Brain microvascular endothelial cell (primary cell): ENCODE results near the gene FLNA.

ENCODE experiments used
- DNase-seq: peaks from one replicate; pipeline ENCODE4 v3.0.0-alpha.2; 2020
- H3K27ac ChIP-seq: fragments of 250-450 bp; sonication (Bioruptor Pico); 2 replicates; pipeline ENCODE4 v1.5.1; 2020; ENCODE audit warnings: mild to moderate bottlenecking, moderate library complexity
- H3K27me3 ChIP-seq: fragments of 250-450 bp; sonication (Bioruptor Pico); replicated peaks from 2 replicates; pipeline ENCODE4 v1.5.1; 2020; ENCODE audit warnings: mild to moderate bottlenecking
- H3K36me3 ChIP-seq: fragments of 250-450 bp; sonication (Bioruptor Pico); replicated peaks from 2 replicates; pipeline ENCODE4 v1.5.1; 2020; ENCODE audit warnings: mild to moderate bottlenecking
- H3K4me3 ChIP-seq: 2 replicates; pipeline ENCODE4 v1.5.1; 2011; ENCODE audit warnings: low read depth, mild to moderate bottlenecking, control low read depth, low read length, moderate library complexity
- in situ Hi-C: cut with HindIII; loops from 2 replicates; pipeline ENCODE4 v1.10.0; 2017; ENCODE audit warnings: low sequenced_read_pairs, low pct_ligation_motif_present
- TF ChIP-seq, protein P1 (sequence below): IDR thresholded peaks from 2 replicates; pipeline ENCODE4 v1.5.1; 2011; ENCODE audit warnings: low read depth, mild to moderate bottlenecking, moderate library complexity, low read length, control low read depth, inconsistent platforms; ENCODE audit errors: missing control alignments

Gene FLNA

DNA sequence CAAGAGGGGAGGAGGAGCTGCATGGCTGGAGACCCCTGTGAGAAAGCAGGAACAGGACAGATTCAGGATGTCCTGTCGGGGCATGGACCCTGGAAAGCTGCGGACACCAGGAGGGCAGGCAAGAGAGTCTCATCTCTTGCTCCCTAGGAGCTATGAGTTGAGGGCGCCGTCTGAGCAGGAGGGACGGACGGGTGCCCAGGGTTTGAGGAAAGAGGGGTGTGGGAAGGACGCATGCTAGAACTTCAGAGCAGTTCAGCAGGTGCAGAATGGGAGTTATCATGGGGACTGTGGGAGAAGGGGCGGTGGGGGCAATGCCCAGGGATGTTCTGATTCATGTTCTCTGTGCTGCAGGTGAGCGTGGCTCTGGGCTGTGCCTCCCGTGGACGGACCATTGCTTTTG lies 54.0 kb downstream of the FLNA start:
- no peaks in the 10 kb centered on the region for H3K36me3 ChIP-seq
- no peak for DNase-seq
- no peak overlapping the region for H3K27ac ChIP-seq
- TF ChIP-seq, protein P1, sequence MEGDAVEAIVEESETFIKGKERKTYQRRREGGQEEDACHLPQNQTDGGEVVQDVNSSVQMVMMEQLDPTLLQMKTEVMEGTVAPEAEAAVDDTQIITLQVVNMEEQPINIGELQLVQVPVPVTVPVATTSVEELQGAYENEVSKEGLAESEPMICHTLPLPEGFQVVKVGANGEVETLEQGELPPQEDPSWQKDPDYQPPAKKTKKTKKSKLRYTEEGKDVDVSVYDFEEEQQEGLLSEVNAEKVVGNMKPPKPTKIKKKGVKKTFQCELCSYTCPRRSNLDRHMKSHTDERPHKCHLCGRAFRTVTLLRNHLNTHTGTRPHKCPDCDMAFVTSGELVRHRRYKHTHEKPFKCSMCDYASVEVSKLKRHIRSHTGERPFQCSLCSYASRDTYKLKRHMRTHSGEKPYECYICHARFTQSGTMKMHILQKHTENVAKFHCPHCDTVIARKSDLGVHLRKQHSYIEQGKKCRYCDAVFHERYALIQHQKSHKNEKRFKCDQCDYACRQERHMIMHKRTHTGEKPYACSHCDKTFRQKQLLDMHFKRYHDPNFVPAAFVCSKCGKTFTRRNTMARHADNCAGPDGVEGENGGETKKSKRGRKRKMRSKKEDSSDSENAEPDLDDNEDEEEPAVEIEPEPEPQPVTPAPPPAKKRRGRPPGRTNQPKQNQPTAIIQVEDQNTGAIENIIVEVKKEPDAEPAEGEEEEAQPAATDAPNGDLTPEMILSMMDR, result no peak
- in situ Hi-C loops, result no loop called here
- H3K27me3 ChIP-seq, result peaks cover 7% of the 10 kb centered on the region
- no peak overlapping the region for H3K4me3 ChIP-seq

DNA sequence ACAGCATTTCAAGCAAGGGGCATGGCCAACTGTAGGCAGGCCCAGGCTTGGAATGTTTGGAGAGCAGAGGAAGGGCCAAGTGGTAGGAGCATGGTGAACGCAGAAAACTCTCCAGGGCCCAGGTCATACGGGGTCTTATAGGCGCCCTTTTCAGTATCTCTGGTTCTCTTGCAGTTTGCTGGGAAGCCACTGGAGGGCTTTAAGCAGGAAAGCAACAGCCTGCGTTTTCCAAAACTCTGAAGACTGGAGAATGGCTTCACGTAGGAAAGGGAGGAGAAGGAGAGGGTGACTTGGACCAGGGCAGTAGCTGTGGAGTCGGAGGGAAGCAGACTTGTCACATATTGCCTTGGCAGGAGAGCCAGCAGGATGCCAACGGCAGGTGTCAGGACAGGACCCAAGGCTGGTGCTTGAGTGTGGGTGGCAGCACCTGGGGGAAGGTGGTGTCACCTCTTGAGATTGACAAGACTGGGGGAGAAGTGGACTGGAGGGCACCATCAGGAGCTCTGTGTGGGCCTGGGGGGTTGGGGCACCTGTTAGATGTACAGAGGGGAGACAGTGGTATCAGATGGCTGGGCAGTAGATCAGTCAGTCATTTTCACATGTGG lies 56.9 kb downstream of the FLNA start:
- Histone ChIP-seq H3K36me3 (no peaks in the 10 kb centered on the region), H3K27ac (no peak overlapping the region), H3K4me3 (no peak overlapping the region), H3K27me3 (peaks cover under 1% of the 10 kb centered on the region)
- no peak for DNase-seq
- TF ChIP-seq, protein P1, result peak; percentile 71
- in situ Hi-C loops, result no loop called here

DNA sequence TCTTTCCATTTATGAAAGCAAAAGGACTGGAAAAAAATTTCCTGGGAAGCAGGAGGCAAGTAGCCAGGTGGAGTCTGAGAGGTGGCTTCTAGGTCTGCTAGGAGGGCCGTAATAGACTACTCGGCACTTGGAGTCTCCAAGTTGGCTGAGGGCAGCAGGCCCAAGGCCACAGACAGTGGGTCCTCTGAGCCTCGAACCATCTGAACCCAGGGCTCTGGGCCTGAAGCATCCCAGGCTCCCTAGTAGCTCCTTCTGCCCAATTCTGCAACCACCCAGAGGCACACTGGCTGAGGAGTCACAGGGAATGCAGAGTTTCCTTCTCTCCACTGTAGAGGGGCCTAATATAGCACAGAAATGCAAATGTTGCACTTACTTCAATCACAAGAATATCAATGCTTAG lies 59.0 kb downstream of the FLNA start:
- no peak for DNase-seq
- Histone ChIP-seq H3K27ac (no peak overlapping the region), H3K27me3 (no peaks in the 10 kb centered on the region), H3K4me3 (no peak overlapping the region), H3K36me3 (no peaks in the 10 kb centered on the region)
- in situ Hi-C loops, result no loop called here
- TF ChIP-seq, protein P1, result no peak

DNA sequence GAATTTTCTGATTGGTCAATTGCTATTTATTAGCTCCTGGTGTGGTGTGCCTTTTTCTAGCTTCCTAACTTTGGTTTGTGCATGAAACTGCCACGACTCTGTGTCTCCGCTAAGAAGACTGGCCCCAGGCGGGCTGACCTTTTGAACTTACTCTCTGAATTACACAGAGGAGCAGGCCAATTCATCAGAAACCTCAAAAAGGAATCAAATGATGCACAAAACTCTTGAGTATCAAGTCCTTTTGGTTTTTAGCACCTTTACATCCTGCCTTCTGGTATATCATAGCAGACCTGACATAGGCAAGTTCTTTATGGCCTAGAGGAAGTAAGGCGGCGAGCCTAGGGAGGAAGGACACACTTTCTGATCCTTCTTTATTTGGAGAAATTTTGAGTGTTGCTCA lies 61.3 kb downstream of the FLNA start:
- H3K4me3 ChIP-seq, result no peak overlapping the region
- H3K27ac ChIP-seq, result no peak overlapping the region
- in situ Hi-C loops, result no loop called here
- H3K36me3 ChIP-seq, result no peaks in the 10 kb centered on the region
- DNase-seq, result no peak
- H3K27me3 ChIP-seq, result no peaks in the 10 kb centered on the region
- TF ChIP-seq, protein P1, result no peak

DNA sequence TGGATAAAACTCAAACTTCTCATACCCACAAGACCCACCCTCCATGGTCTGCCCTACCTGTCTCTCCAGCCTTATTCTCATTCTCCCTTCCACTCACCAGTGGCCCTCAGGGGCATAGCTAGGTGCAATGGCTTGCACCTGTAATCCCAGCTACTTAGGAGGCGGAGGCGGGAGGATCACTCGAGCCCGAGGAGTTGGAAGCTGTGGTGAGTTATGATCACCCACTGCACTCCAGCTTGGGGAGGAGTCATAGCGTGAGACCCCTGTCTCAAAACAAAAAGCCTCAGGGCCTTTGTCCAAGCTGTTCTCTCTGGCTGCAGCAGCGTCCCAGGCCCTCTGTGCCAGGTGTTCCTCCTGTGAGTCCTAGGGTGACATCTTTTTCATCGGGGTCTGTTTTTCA lies 62.3 kb downstream of the FLNA start:
- in situ Hi-C loops, result no loop called here
- H3K4me3 ChIP-seq, result no peak overlapping the region
- no peak for DNase-seq
- no peaks in the 10 kb centered on the region for H3K36me3 ChIP-seq
- TF ChIP-seq, protein P1, result no peak
- H3K27ac ChIP-seq, result no peak overlapping the region
- H3K27me3 ChIP-seq, result no peaks in the 10 kb centered on the region
